H9 (cell line): ENCODE measurements around the gene SAMM50. TPM values are rescaled to one million over a fixed set of nuclear protein-coding genes. Genes with fewer than 3 reads are reported as not detected.
A peak's percentile ranks its signal among the peaks of the same experiment; 100 is the strongest.

Experiments
- DNase-seq: peaks from one replicate; pipeline ENCODE4 v3.0.0-alpha.2; 2017
- H2AFZ ChIP-seq: one replicate; pipeline ENCODE4 v1.6.1; 2013; ENCODE audit warnings: mild to moderate bottlenecking, low read length, control low read depth, moderate library complexity
- H2AK5ac ChIP-seq: 2 replicates; pipeline ENCODE4 v1.6.1; 2013; ENCODE audit warnings: low read length, control low read depth, mixed read lengths; ENCODE audit not compliant: insufficient read length
- H2BK120ac ChIP-seq: one replicate; pipeline ENCODE4 v1.6.1; 2013; ENCODE audit warnings: low read depth, mild to moderate bottlenecking, low read length, control low read depth, inconsistent platforms; ENCODE audit not compliant: poor library complexity, severe bottlenecking
- H2BK12ac ChIP-seq: 2 replicates; pipeline ENCODE4 v1.6.1; 2013; ENCODE audit warnings: low read length, control low read depth, mixed read lengths, low read depth; ENCODE audit not compliant: insufficient read length
- H2BK15ac ChIP-seq: 2 replicates; pipeline ENCODE4 v1.6.1; 2013; ENCODE audit warnings: low read depth, low read length, control low read depth
- H2BK20ac ChIP-seq: one replicate; pipeline ENCODE4 v1.6.1; 2013; ENCODE audit warnings: low read depth, mild to moderate bottlenecking, low read length, control low read depth, inconsistent platforms; ENCODE audit not compliant: poor library complexity, severe bottlenecking
- H2BK5ac ChIP-seq: 2 replicates; pipeline ENCODE4 v1.6.1; 2013; ENCODE audit warnings: low read length, control low read depth, mixed read lengths; ENCODE audit not compliant: insufficient read length
- H3K14ac ChIP-seq: 2 replicates; pipeline ENCODE4 v1.6.1; 2013; ENCODE audit warnings: low read length, control low read depth; ENCODE audit not compliant: insufficient read depth
- H3K18ac ChIP-seq: 2 replicates; pipeline ENCODE4 v1.6.1; 2013; ENCODE audit warnings: low read depth, mild to moderate bottlenecking, mixed read lengths, low read length, control low read depth; ENCODE audit not compliant: insufficient read length
- H3K23ac ChIP-seq: 2 replicates; pipeline ENCODE4 v1.6.1; 2013; ENCODE audit warnings: low read length, control low read depth, mixed read lengths, low read depth; ENCODE audit not compliant: insufficient read length
- H3K23me2 ChIP-seq: 2 replicates; pipeline ENCODE4 v1.6.1; 2013; ENCODE audit warnings: low read depth, mild to moderate bottlenecking, mixed read lengths, low read length, control low read depth; ENCODE audit not compliant: insufficient read length, poor library complexity, severe bottlenecking
- H3K27ac ChIP-seq: 2 replicates; pipeline ENCODE4 v1.5.1; 2013; ENCODE audit warnings: low read length, control low read depth, mixed read lengths, low read depth; ENCODE audit not compliant: insufficient read length
- H3K27me3 ChIP-seq: 2 replicates; pipeline ENCODE4 v1.6.1; 2013; ENCODE audit warnings: low read length, control low read depth, inconsistent platforms; ENCODE audit not compliant: insufficient read depth
- H3K4ac ChIP-seq: 2 replicates; pipeline ENCODE4 v1.6.1; 2013; ENCODE audit warnings: low read depth, mild to moderate bottlenecking, control low read depth, inconsistent platforms, low read length, moderate library complexity
- H3K4me1 ChIP-seq: 2 replicates; pipeline ENCODE4 v1.6.1; 2013; ENCODE audit warnings: low read length, control low read depth, inconsistent platforms; ENCODE audit not compliant: insufficient read depth
- H3K4me2 ChIP-seq: 2 replicates; pipeline ENCODE4 v1.6.1; 2013; ENCODE audit warnings: low read length, control low read depth, mixed read lengths; ENCODE audit not compliant: insufficient read length, insufficient read depth
- H3K56ac ChIP-seq: 2 replicates; pipeline ENCODE4 v1.6.1; 2013; ENCODE audit warnings: low read depth, mild to moderate bottlenecking, mixed read lengths, low read length, control low read depth; ENCODE audit not compliant: insufficient read length
- H3K79me1 ChIP-seq: 2 replicates; pipeline ENCODE4 v1.6.1; 2013; ENCODE audit warnings: low read depth, mild to moderate bottlenecking, moderate library complexity, low read length, control low read depth, inconsistent platforms; ENCODE audit not compliant: insufficient read depth, poor library complexity, severe bottlenecking
- H3K79me2 ChIP-seq: 2 replicates; pipeline ENCODE4 v1.6.1; 2013; ENCODE audit warnings: low read length, control low read depth, inconsistent platforms; ENCODE audit not compliant: insufficient read depth
- H3K9ac ChIP-seq: 2 replicates; pipeline ENCODE4 v1.6.1; 2013; ENCODE audit warnings: low read length, control low read depth, mixed read lengths; ENCODE audit not compliant: insufficient read length; ENCODE audit errors: extremely low read depth
- H3K9me3 ChIP-seq: one replicate; pipeline ENCODE4 v1.6.1; 2013; ENCODE audit warnings: low read depth, low read length, inconsistent platforms; ENCODE audit not compliant: control insufficient read depth
- H3T11ph ChIP-seq: one replicate; pipeline ENCODE4 v1.6.1; 2013; ENCODE audit warnings: mild to moderate bottlenecking, low read length, control low read depth, inconsistent platforms
- H4K20me1 ChIP-seq: one replicate; pipeline ENCODE4 v1.6.1; 2013; ENCODE audit not compliant: control insufficient read depth, insufficient read length, insufficient read depth
- H4K5ac ChIP-seq: 2 replicates; pipeline ENCODE4 v1.6.1; 2013; ENCODE audit warnings: low read depth, mild to moderate bottlenecking, mixed read lengths, low read length, control low read depth; ENCODE audit not compliant: insufficient read length
- H4K8ac ChIP-seq: replicated peaks from 2 replicates; pipeline ENCODE4 v1.6.1; 2013; ENCODE audit warnings: low read length, control low read depth, mixed read lengths, low read depth; ENCODE audit not compliant: insufficient read length
- H4K91ac ChIP-seq: 2 replicates; pipeline ENCODE4 v1.6.1; 2013; ENCODE audit warnings: low read depth, mild to moderate bottlenecking, moderate library complexity, mixed read lengths, low read length, control low read depth; ENCODE audit not compliant: insufficient read length
- H3K27ac Mint-ChIP-seq, 3 experiments: 2 replicates in 2 of 3; 3 replicates in 1 of 3; pipeline ENCODE4 v1.8.0; 2020 to 2021; ENCODE audit warnings: mixed read lengths in 3 of 3, mild to moderate bottlenecking in 1 of 3, moderate library complexity in 1 of 3
- H3K27me3 Mint-ChIP-seq: 2 replicates; pipeline ENCODE4 v1.8.0; 2021; ENCODE audit warnings: low read depth, mild to moderate bottlenecking, moderate library complexity, mixed read lengths
- H3K36me3 Mint-ChIP-seq, 3 experiments: 2 replicates in 2 of 3; 3 replicates in 1 of 3; pipeline ENCODE4 v1.8.0; 2020 to 2021; ENCODE audit warnings: low read depth in 3 of 3, mixed read lengths in 3 of 3; ENCODE audit not compliant: insufficient read depth in 1 of 3
- H3K4me1 Mint-ChIP-seq, 2 experiments: 2 replicates each; pipeline ENCODE4 v1.8.0; 2020; ENCODE audit warnings: mixed read lengths in 2 of 2
- H3K4me3 Mint-ChIP-seq, 2 experiments: 2 replicates in 1 of 2; 3 replicates in 1 of 2; pipeline ENCODE4 v1.8.0; 2020 to 2021; ENCODE audit warnings: mild to moderate bottlenecking in 2 of 2, mixed read lengths in 2 of 2, moderate library complexity in 1 of 2
- H3K9me3 Mint-ChIP-seq, 2 experiments: 2 replicates in 1 of 2; 3 replicates in 1 of 2; pipeline ENCODE4 v1.8.0; 2020; ENCODE audit warnings: mild to moderate bottlenecking in 2 of 2, mixed read lengths in 2 of 2, moderate library complexity in 1 of 2
- WGBS: extraction: QIAGEN DNeasy Blood & Tissue Kit; methylation state at CpG from one replicate; pipeline ENCODE4 v1.1.7; 2013; ENCODE audit warnings: missing lambda C conversion rate, low lambda C conversion rate, mixed read lengths; ENCODE audit not compliant: insufficient read length; ENCODE audit errors: extremely low coverage; 5-methylcytosine and 5-hydroxymethylcytosine counted together
- total RNA-seq: library from RNA; stranded (reverse); gene quantifications from 2 replicates; pipeline ENCODE4 v1.2.1, GENCODE V29; 2021
- TF ChIP-seq, protein P1 (sequence below): fragments of 200-600 bp; sonication (generic); conservative IDR thresholded peaks from 3 replicates; pipeline ENCODE4 v1.8.0; 2021; ENCODE audit warnings: antibody characterized with exemption, mild to moderate bottlenecking

Gene SAMM50
- total RNA-seq, 1 experiment from 2014 or later: 57.2 TPM

DNA sequence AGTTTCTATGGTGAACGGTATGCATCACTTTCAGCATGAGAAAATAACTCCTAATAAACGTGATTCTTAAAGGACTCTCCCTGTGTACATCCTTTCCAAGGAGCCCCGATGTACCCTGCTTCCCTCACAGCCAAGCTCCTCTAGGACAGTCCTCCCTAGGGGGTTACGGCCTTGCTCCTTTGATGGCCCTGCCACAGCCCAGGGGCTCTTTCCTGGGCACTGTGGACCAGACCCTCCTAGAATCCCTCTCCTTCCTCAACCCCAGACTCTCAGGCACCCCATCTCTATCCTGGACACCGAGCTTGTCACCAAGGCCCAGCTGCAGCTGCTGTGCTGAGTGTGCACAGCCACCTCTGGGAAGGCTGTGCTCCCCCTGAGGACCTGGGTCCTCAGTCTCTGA, 3.9 kb upstream of the SAMM50 start:
- no peak overlapping the region for H3K23ac ChIP-seq
- H3K9ac ChIP-seq: no peak overlapping the region
- TF ChIP-seq, protein P1, sequence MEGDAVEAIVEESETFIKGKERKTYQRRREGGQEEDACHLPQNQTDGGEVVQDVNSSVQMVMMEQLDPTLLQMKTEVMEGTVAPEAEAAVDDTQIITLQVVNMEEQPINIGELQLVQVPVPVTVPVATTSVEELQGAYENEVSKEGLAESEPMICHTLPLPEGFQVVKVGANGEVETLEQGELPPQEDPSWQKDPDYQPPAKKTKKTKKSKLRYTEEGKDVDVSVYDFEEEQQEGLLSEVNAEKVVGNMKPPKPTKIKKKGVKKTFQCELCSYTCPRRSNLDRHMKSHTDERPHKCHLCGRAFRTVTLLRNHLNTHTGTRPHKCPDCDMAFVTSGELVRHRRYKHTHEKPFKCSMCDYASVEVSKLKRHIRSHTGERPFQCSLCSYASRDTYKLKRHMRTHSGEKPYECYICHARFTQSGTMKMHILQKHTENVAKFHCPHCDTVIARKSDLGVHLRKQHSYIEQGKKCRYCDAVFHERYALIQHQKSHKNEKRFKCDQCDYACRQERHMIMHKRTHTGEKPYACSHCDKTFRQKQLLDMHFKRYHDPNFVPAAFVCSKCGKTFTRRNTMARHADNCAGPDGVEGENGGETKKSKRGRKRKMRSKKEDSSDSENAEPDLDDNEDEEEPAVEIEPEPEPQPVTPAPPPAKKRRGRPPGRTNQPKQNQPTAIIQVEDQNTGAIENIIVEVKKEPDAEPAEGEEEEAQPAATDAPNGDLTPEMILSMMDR: no peak
- H3K36me3 Mint-ChIP-seq: peaks cover 4 to 17% (median 17%) of the 10 kb centered on the region in 3 experiments; a peak in 6 of 7 replicates
- H3K4ac ChIP-seq: no peak overlapping the region
- no peaks in the 10 kb centered on the region for H3K9me3 Mint-ChIP-seq
- H4K8ac ChIP-seq: no peak overlapping the region
- H2AFZ ChIP-seq: no peak overlapping the region
- H4K20me1 ChIP-seq: no peaks in the 10 kb centered on the region
- WGBS: no CpG with 5 or more reads among the region's 5 CpGs
- H3K4me3 Mint-ChIP-seq: no peak overlapping the region
- no peak overlapping the region for H4K5ac ChIP-seq
- no peak overlapping the region for H2BK120ac ChIP-seq
- no peaks in the 10 kb centered on the region for H3K9me3 ChIP-seq
- peak overlapping the region; percentile 40 to 83 (median 79); a peak in 4 of 7 replicates for H3K27ac Mint-ChIP-seq
- H3T11ph ChIP-seq: no peak overlapping the region
- no peak overlapping the region for H3K14ac ChIP-seq
- peaks cover 8% of the 10 kb centered on the region for H3K23me2 ChIP-seq
- no peak overlapping the region for H3K18ac ChIP-seq
- H4K91ac ChIP-seq: no peak overlapping the region
- H3K27me3 ChIP-seq: no peaks in the 10 kb centered on the region
- no peak overlapping the region for H3K27ac ChIP-seq
- H2BK20ac ChIP-seq: no peak overlapping the region
- peaks cover 4% of the 10 kb centered on the region for H3K27me3 Mint-ChIP-seq
- H3K56ac ChIP-seq: no peak overlapping the region
- H3K4me1 ChIP-seq: peaks cover 4% of the 10 kb centered on the region; the same call in 1 of the 2 replicates
- H3K79me2 ChIP-seq: no peaks in the 10 kb centered on the region
- no peak overlapping the region for H2BK12ac ChIP-seq
- H2BK5ac ChIP-seq: no peak overlapping the region
- DNase-seq: no peak
- H3K4me1 Mint-ChIP-seq: peaks cover 14 to 19% of the 10 kb centered on the region in 2 experiments
- no peak overlapping the region for H2AK5ac ChIP-seq
- no peak overlapping the region for H2BK15ac ChIP-seq
- H3K4me2 ChIP-seq: no peak overlapping the region
- H3K79me1 ChIP-seq: no peaks in the 10 kb centered on the region
